SK-N-SH treated with all-trans-retinoic acid at 6 μM for 48 hours (cell line): ENCODE measurements around the gene ARHGEF11.

ENCODE experiments used
- ATAC-seq: fragments of 200-7000 bp; cut with Tn5 transposase; 3 replicates; pipeline ENCODE4 v1.9.1; 2020; ENCODE audit warnings: mild to moderate bottlenecking, moderate library complexity
- ARNTL ChIP-seq: fragments of 450-650 bp; formaldehyde crosslinking; IDR thresholded peaks from 2 replicates; pipeline ENCODE4 v1.5.0; 2020; ENCODE audit warnings: low read depth, mild to moderate bottlenecking, moderate library complexity, borderline replicate concordance
- BACH2 ChIP-seq: fragments of 250-450 bp; sonication (Bioruptor Pico); IDR thresholded peaks from 2 replicates; pipeline ENCODE4 v1.9.0; 2021; ENCODE audit warnings: mild to moderate bottlenecking, borderline replicate concordance
- CSDC2 ChIP-seq: fragments of 250-450 bp; sonication (Bioruptor Pico); IDR thresholded peaks from 2 replicates; pipeline ENCODE4 v1.5.0; 2020; ENCODE audit warnings: mild to moderate bottlenecking, moderate library complexity
- ESRRG ChIP-seq: fragments of 250-450 bp; sonication (Bioruptor Pico); IDR thresholded peaks from 2 replicates; pipeline ENCODE4 v1.6.1; 2021; ENCODE audit warnings: mild to moderate bottlenecking
- GLIS3 ChIP-seq: fragments of 250-450 bp; sonication (Bioruptor Pico); IDR thresholded peaks from 2 replicates; pipeline ENCODE4 v1.5.0; 2020; ENCODE audit warnings: mild to moderate bottlenecking, moderate library complexity
- ISL1 ChIP-seq: fragments of 250-450 bp; sonication (Bioruptor Pico); IDR thresholded peaks from 2 replicates; pipeline ENCODE4 v2.1.2; 2022; ENCODE audit warnings: mild to moderate bottlenecking, moderate library complexity
- OSR1 ChIP-seq: fragments of 250-450 bp; sonication (Bioruptor Pico); IDR thresholded peaks from 2 replicates; pipeline ENCODE4 v1.8.0; 2022; ENCODE audit warnings: moderate library complexity, mild to moderate bottlenecking, inconsistent platforms
- PATZ1 ChIP-seq: fragments of 250-450 bp; sonication (Bioruptor Pico); IDR thresholded peaks from 2 replicates; pipeline ENCODE4 v1.8.0; 2020; ENCODE audit warnings: mild to moderate bottlenecking, moderate library complexity, borderline replicate concordance
- PPARA ChIP-seq: fragments of 250-450 bp; sonication (Bioruptor Pico); IDR thresholded peaks from 2 replicates; pipeline ENCODE4 v1.5.0; 2020; ENCODE audit warnings: mild to moderate bottlenecking, borderline replicate concordance
- RARB ChIP-seq: fragments of 250-450 bp; sonication (Bioruptor Pico); IDR thresholded peaks from 2 replicates; pipeline ENCODE4 v1.8.0; 2021; ENCODE audit warnings: mild to moderate bottlenecking, moderate library complexity
- SNAI2 ChIP-seq: fragments of 250-450 bp; sonication (Bioruptor Pico); IDR thresholded peaks from 2 replicates; pipeline ENCODE4 v1.5.0; 2020; ENCODE audit warnings: mild to moderate bottlenecking, moderate library complexity
- TCF4 ChIP-seq: fragments of 250-450 bp; sonication (Bioruptor Pico); IDR thresholded peaks from 2 replicates; pipeline ENCODE4 v1.8.0; 2021; ENCODE audit warnings: mild to moderate bottlenecking, moderate library complexity, borderline replicate concordance
- TSHZ2 ChIP-seq: fragments of 250-450 bp; sonication (Bioruptor Pico); IDR thresholded peaks from 2 replicates; pipeline ENCODE4 v1.5.0; 2020; ENCODE audit warnings: mild to moderate bottlenecking, moderate library complexity
- ZC3H10 ChIP-seq: fragments of 250-450 bp; sonication (Bioruptor Pico); IDR thresholded peaks from 2 replicates; pipeline ENCODE4 v1.5.1; 2021; ENCODE audit warnings: mild to moderate bottlenecking, moderate library complexity
- ZFP3 ChIP-seq: fragments of 250-450 bp; sonication (Bioruptor Pico); IDR thresholded peaks from 2 replicates; pipeline ENCODE4 v1.5.0; 2020; ENCODE audit warnings: mild to moderate bottlenecking, moderate library complexity
- ZFP30 ChIP-seq: fragments of 450-650 bp; formaldehyde crosslinking; IDR thresholded peaks from 2 replicates; pipeline ENCODE4 v1.5.0; 2022; ENCODE audit warnings: mild to moderate bottlenecking, moderate library complexity
- ZNF565 ChIP-seq: fragments of 450-650 bp; formaldehyde crosslinking; conservative IDR thresholded peaks from 2 replicates; pipeline ENCODE4 v1.5.0; 2020; ENCODE audit warnings: low read depth, mild to moderate bottlenecking, moderate library complexity
- ZNF8 ChIP-seq: fragments of 450-650 bp; formaldehyde crosslinking; IDR thresholded peaks from 2 replicates; pipeline ENCODE4 v1.5.0; 2020; ENCODE audit warnings: mild to moderate bottlenecking, moderate library complexity
- TF ChIP-seq, protein P1 (sequence below): fragments of 250-450 bp; sonication (Bioruptor Pico); IDR thresholded peaks from 2 replicates; pipeline ENCODE4 v1.5.1; 2021; ENCODE audit warnings: mild to moderate bottlenecking, moderate library complexity
- TF ChIP-seq, protein P2 (sequence below): fragments of 250-450 bp; sonication (Bioruptor Pico); IDR thresholded peaks from 2 replicates; pipeline ENCODE4 v1.5.1; 2020; ENCODE audit warnings: low read depth, mild to moderate bottlenecking, moderate library complexity

The ARHGEF11 gene

DNA sequence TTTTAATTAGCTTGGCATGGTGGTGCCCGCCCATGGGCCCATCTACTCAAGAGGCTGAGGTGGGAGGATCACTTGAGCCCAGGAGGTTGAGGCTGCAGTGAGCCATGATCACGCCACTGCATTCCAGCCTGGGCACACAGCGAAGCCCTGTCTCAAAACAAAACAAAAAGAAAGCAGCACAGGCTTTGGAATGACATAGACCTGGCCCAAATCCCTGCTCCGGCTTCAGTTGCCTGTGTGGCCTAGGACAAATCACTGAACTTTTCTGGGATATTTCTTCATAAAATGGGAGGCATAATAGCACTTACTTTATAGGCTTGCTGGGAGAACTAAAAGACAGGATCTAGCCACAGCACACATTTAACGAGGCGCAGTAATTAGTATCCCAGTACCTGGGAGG lies 149.6 kb downstream of the ARHGEF11 start:
- TF ChIP-seq GLIS3 (no peak), SNAI2 (CRISPR knock-in tag) (no peak), ZFP30 (CRISPR knock-in tag) (no peak), PPARA (no peak), RARB (no peak), ZFP3 (CRISPR knock-in tag) (no peak)
- TF ChIP-seq, all 23 proteins: peak for 0
- no peak for ATAC-seq

GRCh38 chr1:156895455-156895812 lies 150.1 kb downstream of the ARHGEF11 start:
- TF ChIP-seq PPARA (no peak), ISL1 (no peak), TCF4 (CRISPR knock-in tag) (no peak), PATZ1 (CRISPR knock-in tag) (no peak), SNAI2 (CRISPR knock-in tag) (no peak), OSR1 (no peak), CSDC2 (no peak), ESRRG (no peak), ZNF565 (CRISPR knock-in tag) (no peak), TSHZ2 (CRISPR knock-in tag) (no peak), ZNF8 (CRISPR knock-in tag) (no peak)
- ATAC-seq, result no peak

DNA sequence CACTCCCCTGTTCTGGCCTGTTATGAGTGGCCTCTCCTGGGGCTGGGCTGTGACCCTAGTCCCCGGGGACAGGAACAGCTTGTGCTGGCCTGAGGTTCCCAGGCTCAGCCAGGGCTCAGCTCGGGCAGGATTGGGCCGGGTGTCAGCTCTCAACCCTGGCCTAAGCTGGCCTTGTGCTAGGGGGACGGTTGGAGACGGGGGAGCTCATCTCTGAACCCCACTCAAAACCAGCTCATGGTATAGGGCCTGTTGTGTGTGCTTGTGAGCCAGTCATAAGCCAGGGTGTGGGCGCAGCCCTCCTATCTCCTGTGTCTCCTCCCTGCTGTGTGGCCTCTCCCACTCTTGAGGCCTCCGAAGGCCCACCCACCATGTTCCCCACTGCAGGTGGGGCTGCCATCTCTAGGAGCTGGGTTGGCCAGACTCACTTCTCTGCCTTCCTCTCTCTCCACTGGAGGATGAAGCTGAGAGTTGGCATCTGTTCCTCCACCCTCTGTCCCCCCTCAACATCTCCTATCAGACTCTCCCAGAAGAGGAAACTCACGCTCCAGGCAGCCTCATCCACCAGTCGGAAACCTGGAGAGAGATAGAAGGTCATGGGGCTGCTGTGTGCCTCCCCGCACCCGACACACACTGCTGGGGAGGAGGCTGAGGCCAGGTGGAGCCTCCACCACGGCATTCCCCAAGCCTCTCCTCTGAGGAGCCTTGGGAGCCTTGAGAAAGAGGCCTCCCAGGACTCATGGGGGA lies 150.7 kb downstream of the ARHGEF11 start:
- ATAC-seq, result no peak
- TF ChIP-seq TSHZ2 (CRISPR knock-in tag) (no peak), RARB (no peak), GLIS3 (no peak), BACH2 (CRISPR knock-in tag) (no peak), ARNTL (CRISPR knock-in tag) (no peak), CSDC2 (no peak), ZC3H10 (CRISPR knock-in tag) (no peak), ZNF8 (CRISPR knock-in tag) (no peak)
- TF ChIP-seq, protein P1, sequence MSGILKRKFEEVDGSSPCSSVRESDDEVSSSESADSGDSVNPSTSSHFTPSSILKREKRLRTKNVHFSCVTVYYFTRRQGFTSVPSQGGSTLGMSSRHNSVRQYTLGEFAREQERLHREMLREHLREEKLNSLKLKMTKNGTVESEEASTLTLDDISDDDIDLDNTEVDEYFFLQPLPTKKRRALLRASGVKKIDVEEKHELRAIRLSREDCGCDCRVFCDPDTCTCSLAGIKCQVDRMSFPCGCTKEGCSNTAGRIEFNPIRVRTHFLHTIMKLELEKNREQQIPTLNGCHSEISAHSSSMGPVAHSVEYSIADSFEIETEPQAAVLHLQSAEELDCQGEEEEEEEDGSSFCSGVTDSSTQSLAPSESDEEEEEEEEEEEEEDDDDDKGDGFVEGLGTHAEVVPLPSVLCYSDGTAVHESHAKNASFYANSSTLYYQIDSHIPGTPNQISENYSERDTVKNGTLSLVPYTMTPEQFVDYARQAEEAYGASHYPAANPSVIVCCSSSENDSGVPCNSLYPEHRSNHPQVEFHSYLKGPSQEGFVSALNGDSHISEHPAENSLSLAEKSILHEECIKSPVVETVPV (CRISPR knock-in tag), result no peak
- TF ChIP-seq, protein P2, sequence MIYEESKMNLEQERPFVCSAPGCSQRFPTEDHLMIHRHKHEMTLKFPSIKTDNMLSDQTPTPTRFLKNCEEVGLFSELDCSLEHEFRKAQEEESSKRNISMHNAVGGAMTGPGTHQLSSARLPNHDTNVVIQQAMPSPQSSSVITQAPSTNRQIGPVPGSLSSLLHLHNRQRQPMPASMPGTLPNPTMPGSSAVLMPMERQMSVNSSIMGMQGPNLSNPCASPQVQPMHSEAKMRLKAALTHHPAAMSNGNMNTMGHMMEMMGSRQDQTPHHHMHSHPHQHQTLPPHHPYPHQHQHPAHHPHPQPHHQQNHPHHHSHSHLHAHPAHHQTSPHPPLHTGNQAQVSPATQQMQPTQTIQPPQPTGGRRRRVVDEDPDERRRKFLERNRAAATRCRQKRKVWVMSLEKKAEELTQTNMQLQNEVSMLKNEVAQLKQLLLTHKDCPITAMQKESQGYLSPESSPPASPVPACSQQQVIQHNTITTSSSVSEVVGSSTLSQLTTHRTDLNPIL (CRISPR knock-in tag), result no peak
- TF ChIP-seq, all 23 proteins: peak for 0
